Kidney epithelial cell (primary cell): ENCODE results near the gene CLIC5. TPM values are rescaled to one million over a fixed set of nuclear protein-coding genes. Genes with fewer than 3 reads are reported as not detected.

Experiments used
- DNase-seq: peaks from one replicate; pipeline ENCODE4 v3.0.0-alpha.2; 2010; ENCODE audit warnings: low read depth
- H3K27me3 ChIP-seq: 2 replicates; pipeline ENCODE4 v1.6.0; 2011; ENCODE audit warnings: low read length; ENCODE audit not compliant: control insufficient read depth, insufficient read depth
- H3K36me3 ChIP-seq: 2 replicates; pipeline ENCODE4 v1.5.1; 2011; ENCODE audit warnings: low read length; ENCODE audit not compliant: control insufficient read depth, insufficient read depth
- H3K4me3 ChIP-seq: 2 replicates; pipeline ENCODE4 v1.5.1; 2011; ENCODE audit warnings: low read depth, mild to moderate bottlenecking, control low read depth, low read length
- CTCF ChIP-seq: IDR thresholded peaks from 2 replicates; pipeline ENCODE4 v1.5.1; 2011; ENCODE audit warnings: mild to moderate bottlenecking, moderate library complexity, low read length, control low read depth, inconsistent platforms; ENCODE audit not compliant: insufficient read depth, poor library complexity, severe bottlenecking
- total RNA-seq: library from RNA; depleted of rRNA; stranded (reverse); fragments of >200 nt; gene quantifications from 2 replicates; pipeline ENCODE4 v1.2.3, GENCODE V29; 2015

The CLIC5 gene
- total RNA-seq, 1 donor from 2014 or later: 3.2 TPM

GRCh38 chr6:45982280-45983036 lies 33.2 kb downstream of the CLIC5 start:
- no peak for DNase-seq
- TF ChIP-seq CTCF: no peak
- no peaks in the 10 kb centered on the region for H3K36me3 ChIP-seq

GRCh38 chr6:45981046-45981445 lies 34.6 kb downstream of the CLIC5 start:
- TF ChIP-seq CTCF: no peak
- no peaks in the 10 kb centered on the region for H3K27me3 ChIP-seq
- H3K4me3 ChIP-seq: no peak overlapping the region
- DNase-seq: no peak
- H3K36me3 ChIP-seq: no peaks in the 10 kb centered on the region

More at GRCh38 chr6:45982280-45983036, 33.2 kb downstream of the CLIC5 start:
- Histone ChIP-seq H3K27me3 (no peaks in the 10 kb centered on the region), H3K4me3 (no peak overlapping the region)

- no peak for TF ChIP-seq CTCF
- no peaks in the 10 kb centered on the region for H3K27me3 ChIP-seq
- H3K4me3 ChIP-seq: no peak overlapping the region
- H3K36me3 ChIP-seq: no peaks in the 10 kb centered on the region
- DNase-seq: no peak
These were observed 36.3 kb downstream of the CLIC5 start for GRCh38 chr6:45979311-45979710.

GRCh38 chr6:45974596-45974995 lies 41.1 kb downstream of the CLIC5 start:
- Histone ChIP-seq H3K27me3 (no peaks in the 10 kb centered on the region), H3K4me3 (no peak overlapping the region), H3K36me3 (no peaks in the 10 kb centered on the region)
- no peak for DNase-seq
- TF ChIP-seq CTCF: no peak

GRCh38 chr6:45972795-45973503 lies 42.7 kb downstream of the CLIC5 start:
- Histone ChIP-seq H3K27me3 (no peaks in the 10 kb centered on the region), H3K4me3 (no peak overlapping the region), H3K36me3 (no peaks in the 10 kb centered on the region)
- no peak for DNase-seq
- TF ChIP-seq CTCF: no peak
